Stimulated activated effector memory CD8-positive, alpha-beta T cell treated with anti-CD3 and anti-CD28 coated beads, Interleukin-12 subunit alpha, Interleukin-12 subunit beta, amount 100 ng/mL, for 72 hours (primary cell): ENCODE data around the gene KRT20.
A peak's percentile ranks its signal among the peaks of the same experiment; 100 is the strongest.

Source experiments
- ATAC-seq: fragments of 150-1000 bp; cut with Tn5 transposase; 2 replicates; pipeline ENCODE4 v1.10.0; 2021
- DNase-seq, 2 donors: peaks; one replicate each; pipeline ENCODE4 v3.0.0; 2021 to 2022; ENCODE audit warnings: low spot score in 2 of 2
- H3K27ac Mint-ChIP-seq: one replicate; pipeline ENCODE4 v1.8.0; 2022; ENCODE audit warnings: mild to moderate bottlenecking, mixed read lengths
- H3K36me3 Mint-ChIP-seq: one replicate; pipeline ENCODE4 v1.8.0; 2022; ENCODE audit warnings: mild to moderate bottlenecking, mixed read lengths
- H3K4me1 Mint-ChIP-seq: one replicate; pipeline ENCODE4 v1.8.0; 2022; ENCODE audit warnings: mixed read lengths
- H3K4me3 Mint-ChIP-seq: one replicate; pipeline ENCODE4 v1.8.0; 2022; ENCODE audit warnings: mild to moderate bottlenecking, mixed read lengths
- H3K9me3 Mint-ChIP-seq: one replicate; pipeline ENCODE4 v1.8.0; 2022; ENCODE audit warnings: mixed read lengths

KRT20 gene

DNA sequence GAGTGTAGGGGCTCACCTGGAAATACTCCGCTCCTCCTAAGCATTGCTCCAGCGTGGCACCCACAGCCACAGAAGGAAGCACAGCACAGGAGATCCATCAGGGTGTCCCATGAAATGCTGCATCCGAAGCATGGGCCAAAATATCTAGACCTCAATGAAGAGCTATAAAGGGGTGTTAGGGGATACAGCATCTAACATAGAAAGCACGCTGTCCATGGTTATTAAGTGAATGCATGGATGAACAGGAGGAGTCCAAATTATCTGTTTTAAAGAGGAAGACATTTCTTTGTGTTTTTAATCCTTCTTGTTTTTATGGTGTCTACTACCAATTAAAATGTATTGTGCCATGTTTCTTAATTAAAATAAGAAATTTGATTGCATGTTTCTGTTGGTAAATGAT lies 21.6 kb upstream of the KRT20 start:
- no peak overlapping the region for H3K4me3 Mint-ChIP-seq
- H3K27ac Mint-ChIP-seq, result no peak overlapping the region
- no peaks in the 10 kb centered on the region for H3K9me3 Mint-ChIP-seq
- no peaks in the 10 kb centered on the region for H3K4me1 Mint-ChIP-seq
- no peak for DNase-seq
- no peaks in the 10 kb centered on the region for H3K36me3 Mint-ChIP-seq
- ATAC-seq, result no peak

DNA sequence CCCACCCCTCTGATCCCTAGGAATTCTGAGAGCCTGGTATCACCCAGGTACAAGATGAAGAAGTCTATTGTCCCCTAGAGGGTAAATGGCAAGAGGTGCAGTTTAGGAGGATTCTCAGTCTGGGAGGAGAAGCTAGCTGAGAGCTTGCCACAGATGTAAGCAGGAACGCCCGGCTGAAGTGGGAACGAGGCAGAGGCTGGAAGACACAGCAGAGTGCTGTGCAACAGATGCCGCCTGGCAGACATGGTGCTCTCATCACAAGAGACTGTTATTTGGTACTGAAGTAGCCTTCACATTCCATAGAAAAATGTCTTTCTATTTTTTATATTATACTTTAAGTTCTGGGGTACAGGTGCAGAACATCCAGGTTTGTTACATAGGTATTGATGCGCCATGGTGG lies 20.3 kb upstream of the KRT20 start:
- Mint-ChIP-seq H3K4me3 (no peak overlapping the region), H3K36me3 (no peaks in the 10 kb centered on the region), H3K27ac (no peak overlapping the region), H3K9me3 (no peaks in the 10 kb centered on the region), H3K4me1 (no peaks in the 10 kb centered on the region)
- DNase-seq (no peak), ATAC-seq (no peak)

DNA sequence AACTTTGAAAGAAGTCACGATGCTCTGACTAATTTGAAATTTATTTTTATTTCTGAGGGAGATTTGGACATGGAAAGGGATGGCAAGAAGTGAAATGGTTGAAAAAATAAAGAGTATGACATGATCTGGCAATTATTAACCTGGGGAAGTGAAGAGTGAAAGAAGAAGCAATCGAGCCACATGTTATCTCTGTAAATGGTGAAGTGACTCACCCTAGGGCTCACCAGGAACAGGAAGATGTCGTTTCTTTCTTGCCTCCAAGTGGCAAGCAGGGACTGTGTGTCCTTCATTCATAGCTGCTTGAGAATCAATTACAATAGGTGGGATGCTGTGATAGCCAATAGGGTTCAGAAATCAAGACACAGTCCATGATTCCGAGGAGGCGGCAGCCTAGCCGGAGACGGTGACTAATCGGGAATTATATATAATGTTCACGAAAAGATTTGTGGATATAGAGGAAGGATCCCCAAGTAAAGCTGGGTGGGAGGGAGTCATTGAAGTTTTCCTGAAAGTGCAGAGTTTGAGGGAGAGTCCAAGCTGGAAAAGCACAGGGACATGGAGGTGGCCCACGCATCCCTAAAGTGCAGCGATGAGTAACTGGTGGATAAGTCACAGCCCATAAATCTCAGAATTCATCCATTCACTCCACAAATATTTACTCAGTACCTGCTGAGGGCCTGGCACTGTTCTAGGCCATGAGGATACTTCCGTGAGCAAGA lies 18.2 kb upstream of the KRT20 start:
- DNase-seq (no peak), ATAC-seq (peak; percentile 36)
- no peaks in the 10 kb centered on the region for H3K4me1 Mint-ChIP-seq
- no peaks in the 10 kb centered on the region for H3K9me3 Mint-ChIP-seq
- no peaks in the 10 kb centered on the region for H3K36me3 Mint-ChIP-seq
- H3K4me3 Mint-ChIP-seq, result no peak overlapping the region
- H3K27ac Mint-ChIP-seq, result no peak overlapping the region

DNA sequence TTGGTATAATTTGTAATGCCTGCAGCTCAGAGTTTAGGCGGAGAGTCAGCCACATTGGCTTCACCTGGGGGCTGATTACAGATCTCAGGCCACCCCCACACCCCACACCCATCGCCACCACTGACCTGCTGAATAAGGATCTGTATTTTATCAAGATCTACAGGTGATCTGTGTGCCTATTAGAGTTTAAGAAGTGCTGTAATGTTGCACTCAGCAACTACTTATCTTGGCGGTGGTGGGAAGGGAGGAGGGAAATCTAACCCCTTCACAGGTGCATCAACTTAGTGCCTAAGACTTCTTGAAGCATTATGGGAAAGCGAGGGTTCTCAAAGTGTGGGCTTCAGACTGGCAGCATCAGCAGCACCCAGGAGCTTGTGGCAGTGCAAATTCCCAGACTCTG lies 17.5 kb upstream of the KRT20 start:
- Mint-ChIP-seq H3K27ac (no peak overlapping the region), H3K4me3 (no peak overlapping the region), H3K36me3 (no peaks in the 10 kb centered on the region), H3K4me1 (no peaks in the 10 kb centered on the region), H3K9me3 (no peaks in the 10 kb centered on the region)
- ATAC-seq (no peak), DNase-seq (no peak)

DNA sequence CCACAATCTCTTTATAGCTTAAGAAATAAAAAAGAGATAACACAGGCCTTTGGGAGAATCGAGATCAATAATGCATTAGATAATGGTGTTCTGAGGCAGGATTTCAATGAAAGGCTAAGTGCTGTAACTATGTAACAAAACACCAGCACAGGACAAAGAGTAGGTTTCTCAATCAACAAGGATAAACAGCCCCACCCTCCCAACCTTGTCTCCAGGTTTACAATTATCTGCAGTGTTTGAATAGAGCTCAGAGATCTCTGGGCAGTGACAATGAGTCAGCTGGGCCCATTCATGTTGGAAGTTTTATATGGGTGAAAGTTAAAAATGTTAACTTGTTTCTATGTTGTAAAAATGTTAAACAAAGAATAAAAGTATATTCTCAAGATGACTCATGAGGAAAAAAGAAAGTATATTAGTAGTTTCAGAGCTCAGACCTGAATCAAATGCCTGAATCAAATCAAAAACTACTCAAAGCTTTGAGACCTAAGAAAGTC lies 17.0 kb upstream of the KRT20 start:
- Mint-ChIP-seq H3K4me3 (no peak overlapping the region), H3K36me3 (no peaks in the 10 kb centered on the region), H3K4me1 (no peaks in the 10 kb centered on the region), H3K9me3 (no peaks in the 10 kb centered on the region), H3K27ac (no peak overlapping the region)
- DNase-seq (no peak), ATAC-seq (no peak)

DNA sequence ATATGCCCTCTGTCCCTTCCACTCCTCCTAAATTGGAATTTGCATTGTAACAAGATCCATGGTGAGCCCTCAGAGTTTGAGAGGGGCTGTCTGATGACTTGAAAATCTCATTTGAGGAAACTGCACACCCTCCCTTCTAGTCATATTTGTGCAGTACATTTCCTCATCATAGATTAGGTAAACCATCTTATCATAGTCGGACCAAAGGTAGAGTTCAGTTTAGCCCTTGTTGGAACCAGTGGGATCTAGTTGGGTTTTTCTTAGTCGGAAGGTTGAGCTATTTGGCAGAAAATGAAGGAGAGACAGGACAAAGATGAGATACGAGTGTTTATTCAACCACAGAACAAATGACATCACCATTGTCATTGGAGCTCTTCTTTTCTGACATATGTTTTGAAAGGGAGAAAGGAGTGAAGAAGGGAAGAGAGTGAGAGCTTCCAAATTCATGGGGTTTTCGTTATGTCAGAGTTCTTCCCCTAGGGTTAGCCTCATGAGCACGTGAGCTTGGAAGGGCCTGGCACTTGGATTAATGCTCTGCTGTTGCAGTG lies 15.8 kb upstream of the KRT20 start:
- no peak overlapping the region for H3K4me3 Mint-ChIP-seq
- no peaks in the 10 kb centered on the region for H3K36me3 Mint-ChIP-seq
- H3K4me1 Mint-ChIP-seq, result no peaks in the 10 kb centered on the region
- DNase-seq, result no peak
- no peak for ATAC-seq
- H3K9me3 Mint-ChIP-seq, result no peaks in the 10 kb centered on the region
- H3K27ac Mint-ChIP-seq, result no peak overlapping the region

DNA sequence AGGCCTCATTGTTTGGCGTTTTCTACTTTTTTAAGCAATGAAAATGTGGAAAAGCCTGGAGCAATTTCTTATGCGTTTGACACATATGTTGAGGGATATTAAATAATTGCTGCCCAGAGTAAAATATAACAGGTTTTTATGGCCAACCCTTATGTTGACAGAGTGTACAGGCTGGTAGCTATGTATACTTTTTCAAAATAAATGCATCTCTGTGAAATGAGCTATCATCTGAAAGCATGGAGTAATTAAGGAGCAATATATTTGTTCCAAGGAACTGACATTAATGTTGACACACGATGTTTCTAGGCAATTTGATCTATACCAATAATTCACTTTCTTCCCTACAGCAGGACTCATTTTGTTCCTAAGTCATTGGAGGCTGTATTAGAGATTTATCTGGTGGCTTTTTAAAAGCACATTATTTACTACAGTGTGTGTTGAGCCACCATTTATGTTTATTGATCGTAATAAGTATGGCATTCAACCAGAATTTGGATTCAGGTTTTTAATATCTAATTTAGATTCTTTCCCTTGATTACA lies 11.9 kb upstream of the KRT20 start:
- Mint-ChIP-seq H3K4me3 (no peak overlapping the region), H3K9me3 (no peaks in the 10 kb centered on the region), H3K36me3 (no peaks in the 10 kb centered on the region), H3K4me1 (no peaks in the 10 kb centered on the region), H3K27ac (no peak overlapping the region)
- DNase-seq (no peak), ATAC-seq (no peak)

DNA sequence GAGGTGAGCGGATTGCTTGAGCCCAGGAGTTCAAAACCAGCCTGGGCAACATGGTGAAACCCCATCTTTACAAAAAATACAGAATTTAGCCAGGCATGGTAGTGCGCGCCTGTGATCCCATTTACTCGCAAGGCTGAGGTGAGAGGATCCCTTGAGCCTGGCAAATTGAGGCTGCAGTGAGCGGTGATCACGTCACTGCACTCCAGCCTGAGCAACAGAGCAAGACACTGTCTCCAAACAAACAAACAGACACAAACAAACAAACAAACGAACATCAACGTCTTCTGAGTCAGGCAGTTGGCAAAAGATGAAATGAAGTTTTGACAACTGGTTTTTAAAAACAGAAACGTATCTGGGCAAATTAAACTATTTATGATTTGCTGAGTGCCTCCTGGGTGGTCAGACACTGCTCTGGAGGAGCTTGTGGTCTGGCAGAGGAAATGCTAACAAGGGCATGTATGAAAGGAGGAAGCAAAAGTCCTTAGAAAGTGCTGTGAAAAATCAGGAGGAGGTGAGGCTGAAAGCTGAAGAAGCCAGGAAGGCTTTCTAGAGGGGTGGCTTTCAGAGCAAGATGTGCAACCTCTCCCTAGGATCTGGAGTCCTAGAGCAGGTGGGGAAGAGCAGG lies 10.2 kb upstream of the KRT20 start:
- DNase-seq (no peak), ATAC-seq (no peak)
- Mint-ChIP-seq H3K27ac (no peak overlapping the region), H3K4me1 (no peaks in the 10 kb centered on the region), H3K36me3 (no peaks in the 10 kb centered on the region), H3K9me3 (no peaks in the 10 kb centered on the region), H3K4me3 (no peak overlapping the region)

DNA sequence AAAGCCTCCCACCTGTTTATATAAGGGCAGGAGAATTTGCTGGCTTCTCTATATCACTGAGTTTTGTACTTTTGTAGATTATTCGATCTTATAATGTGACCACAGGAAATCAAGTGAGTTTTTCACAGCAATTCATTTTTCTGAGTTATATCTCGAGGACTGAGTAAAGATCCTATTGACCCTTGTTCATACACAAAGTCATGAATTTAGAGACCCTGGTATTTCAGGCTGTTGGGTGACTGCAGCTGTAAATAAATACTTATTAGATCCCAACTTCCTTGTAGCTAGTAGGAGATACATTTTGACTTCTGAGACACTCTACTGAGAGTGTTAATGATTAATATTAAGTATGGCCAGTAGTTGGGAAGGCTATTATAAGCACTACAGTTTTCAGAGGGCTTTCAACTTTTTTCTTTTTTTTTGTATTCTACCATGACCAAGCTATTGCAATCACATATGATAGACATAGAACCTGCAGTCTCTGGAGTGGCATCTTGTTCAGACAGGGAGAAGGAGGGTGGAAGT lies 3.2 kb upstream of the KRT20 start:
- ATAC-seq (no peak), DNase-seq (no peak)
- Mint-ChIP-seq H3K36me3 (no peaks in the 10 kb centered on the region), H3K4me1 (no peaks in the 10 kb centered on the region), H3K27ac (no peak overlapping the region), H3K9me3 (no peaks in the 10 kb centered on the region), H3K4me3 (no peak overlapping the region)

DNA sequence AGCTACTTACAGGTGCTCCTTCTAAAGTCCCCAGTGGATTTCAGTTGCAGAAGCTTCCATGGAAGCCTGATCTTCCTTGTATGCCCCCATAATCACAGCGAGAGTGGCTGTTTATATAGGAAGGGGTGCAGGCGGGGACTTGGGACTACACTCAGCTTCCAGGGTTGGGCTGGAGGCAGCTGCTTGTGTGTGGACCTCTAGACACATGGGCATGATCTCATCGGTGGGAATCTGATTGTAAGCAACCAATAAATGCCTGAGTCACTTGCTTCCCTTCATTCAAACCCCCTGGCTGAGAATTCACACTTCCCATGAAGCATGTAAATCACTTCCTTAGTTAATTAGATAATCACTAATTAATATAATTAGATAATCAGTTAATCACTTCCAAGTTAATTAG lies 1.0 kb upstream of the KRT20 start:
- Mint-ChIP-seq H3K9me3 (no peaks in the 10 kb centered on the region), H3K4me1 (no peaks in the 10 kb centered on the region), H3K27ac (no peak overlapping the region), H3K4me3 (no peak overlapping the region), H3K36me3 (no peaks in the 10 kb centered on the region)
- ATAC-seq, result no peak
- no peak for DNase-seq

DNA sequence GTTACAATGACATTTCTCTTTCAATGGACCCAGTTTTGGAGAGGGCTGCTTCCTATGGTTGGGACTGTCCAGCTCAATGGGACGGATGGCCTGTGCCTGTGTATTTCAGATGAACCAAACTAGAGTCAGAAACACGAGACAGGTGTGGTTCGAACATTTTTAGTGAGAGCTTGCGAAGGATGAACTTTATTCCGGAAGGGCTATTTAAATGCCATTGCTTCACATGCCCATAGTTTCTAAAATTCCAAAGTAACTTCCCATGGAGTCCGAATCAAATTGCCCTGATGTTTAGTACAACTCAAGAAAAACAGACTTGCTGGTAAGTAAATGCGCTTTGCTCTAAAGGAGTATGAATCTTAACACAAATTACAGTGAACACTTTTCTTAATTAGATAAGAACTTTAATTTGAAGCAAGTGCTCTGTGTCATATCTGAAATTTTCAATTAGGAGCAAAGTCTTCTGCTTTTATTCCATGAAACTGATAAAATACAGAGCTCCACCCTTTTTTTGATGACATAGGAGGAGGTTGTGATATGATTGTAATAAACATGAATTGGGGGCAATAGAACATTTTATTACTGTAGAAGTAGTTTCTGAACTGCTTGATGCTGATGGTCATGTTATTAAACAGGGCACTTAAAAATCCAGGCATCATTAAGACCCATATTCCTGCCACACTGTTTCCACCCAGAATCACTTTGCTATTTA lies 1.3 kb downstream of the KRT20 start:
- no peaks in the 10 kb centered on the region for H3K4me1 Mint-ChIP-seq
- H3K27ac Mint-ChIP-seq, result no peak overlapping the region
- no peak for ATAC-seq
- H3K4me3 Mint-ChIP-seq, result no peak overlapping the region
- H3K36me3 Mint-ChIP-seq, result no peaks in the 10 kb centered on the region
- no peaks in the 10 kb centered on the region for H3K9me3 Mint-ChIP-seq
- no peak for DNase-seq

DNA sequence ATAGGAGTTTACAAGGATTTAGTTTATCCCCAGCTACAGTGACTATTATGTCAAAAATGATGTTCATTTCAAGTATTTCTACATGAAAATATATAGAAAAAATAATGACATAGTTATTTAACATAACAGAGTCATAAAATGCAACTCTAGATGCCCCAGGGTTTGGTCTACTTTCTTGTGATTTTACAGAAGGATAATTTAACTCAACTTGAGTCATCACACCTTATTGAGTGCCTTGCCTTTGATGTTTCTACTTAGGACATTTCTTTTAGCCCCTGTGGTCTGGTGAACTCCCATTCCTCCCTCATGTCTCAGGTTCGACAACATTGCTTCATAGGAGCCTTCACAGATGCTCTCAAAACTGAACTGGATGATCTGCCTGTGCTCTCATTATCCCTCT lies 2.0 kb downstream of the KRT20 start:
- H3K36me3 Mint-ChIP-seq, result no peaks in the 10 kb centered on the region
- ATAC-seq, result no peak
- no peak overlapping the region for H3K4me3 Mint-ChIP-seq
- no peak overlapping the region for H3K27ac Mint-ChIP-seq
- H3K4me1 Mint-ChIP-seq, result no peaks in the 10 kb centered on the region
- DNase-seq, result no peak
- H3K9me3 Mint-ChIP-seq, result no peaks in the 10 kb centered on the region

DNA sequence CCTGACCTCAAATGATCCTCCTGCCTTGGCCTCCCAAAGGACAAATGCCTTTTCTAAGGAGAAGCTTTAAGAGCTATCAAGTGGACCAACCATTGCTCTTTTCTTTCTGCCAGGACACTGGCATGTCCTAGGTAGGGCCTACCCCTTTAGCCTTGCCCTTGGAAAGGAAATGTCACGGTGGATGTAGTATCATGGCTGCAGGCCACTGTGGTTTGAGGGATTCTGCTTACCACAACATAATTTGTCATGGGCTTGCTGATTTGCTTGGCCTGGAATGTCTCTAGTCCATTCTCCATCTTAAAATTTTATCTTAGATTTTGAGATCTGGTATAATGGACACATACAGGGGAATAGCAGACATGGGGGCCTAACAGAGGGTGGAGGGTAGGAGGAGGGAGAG lies 6.0 kb downstream of the KRT20 start:
- Mint-ChIP-seq H3K4me3 (no peak overlapping the region), H3K4me1 (no peaks in the 10 kb centered on the region), H3K36me3 (no peaks in the 10 kb centered on the region), H3K27ac (no peak overlapping the region), H3K9me3 (no peaks in the 10 kb centered on the region)
- ATAC-seq, result no peak
- DNase-seq, result no peak

DNA sequence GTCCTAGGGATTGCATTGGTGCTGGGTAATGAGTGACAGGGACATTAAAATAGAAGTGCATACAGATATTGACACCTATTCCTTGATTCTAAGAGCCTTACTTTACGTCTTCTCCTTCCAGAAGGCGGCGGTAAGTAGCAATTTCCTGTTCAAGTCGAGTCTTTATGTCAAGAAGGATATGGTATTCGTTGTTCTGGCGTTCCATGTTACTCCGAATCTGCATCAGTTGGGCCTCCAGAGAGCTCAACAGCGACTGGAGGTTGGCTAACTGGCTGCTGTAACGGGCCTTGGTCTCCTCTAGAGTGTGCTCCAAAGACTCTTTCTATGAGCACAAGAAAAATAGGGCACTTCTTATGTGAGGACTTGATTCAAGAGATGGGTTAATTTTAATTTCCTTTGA lies 7.0 kb downstream of the KRT20 start:
- no peaks in the 10 kb centered on the region for H3K4me1 Mint-ChIP-seq
- H3K36me3 Mint-ChIP-seq, result no peaks in the 10 kb centered on the region
- H3K4me3 Mint-ChIP-seq, result no peak overlapping the region
- DNase-seq, result no peak
- no peaks in the 10 kb centered on the region for H3K9me3 Mint-ChIP-seq
- H3K27ac Mint-ChIP-seq, result no peak overlapping the region
- ATAC-seq, result no peak

DNA sequence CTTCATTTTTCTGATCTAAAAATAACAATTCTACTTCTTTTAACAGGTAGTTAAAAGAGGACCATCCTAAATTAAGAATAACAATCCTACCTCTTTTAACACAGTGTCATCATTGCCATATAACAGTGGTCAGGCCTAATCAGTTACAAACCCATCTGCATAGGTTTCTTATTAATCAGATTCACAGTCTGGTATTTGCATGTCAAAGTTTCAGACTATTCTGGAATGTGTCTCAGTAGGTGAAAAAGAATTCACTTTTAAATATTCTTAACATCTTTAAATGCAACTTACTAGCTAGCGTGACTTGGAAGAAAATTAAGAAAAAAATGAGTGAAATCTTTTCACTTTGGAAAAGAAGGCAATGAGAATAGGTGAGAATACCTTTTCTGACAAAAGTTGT lies 11.2 kb downstream of the KRT20 start:
- Mint-ChIP-seq H3K4me1 (no peaks in the 10 kb centered on the region), H3K36me3 (no peaks in the 10 kb centered on the region), H3K9me3 (no peaks in the 10 kb centered on the region), H3K27ac (no peak overlapping the region), H3K4me3 (no peak overlapping the region)
- ATAC-seq (no peak), DNase-seq (no peak)
